Hepatocyte (in vitro differentiated cells): Measurements from ENCODE around the gene MME.

ENCODE experiments used
- CTCF ChIP-seq: fragments of 200-600 bp; sonication (generic); IDR thresholded peaks from 2 replicates; pipeline ENCODE4 v1.5.1; 2016; ENCODE audit warnings: antibody characterized with exemption, mild to moderate bottlenecking; ENCODE audit not compliant: poor library complexity
- EZH2 ChIP-seq: fragments of 200-600 bp; sonication (generic); IDR thresholded peaks from 2 replicates; pipeline ENCODE4 v1.6.1; 2016; ENCODE audit warnings: antibody characterized with exemption, mild to moderate bottlenecking, borderline replicate concordance

- TF ChIP-seq CTCF = no peak
- TF ChIP-seq EZH2 = no peak
Measured at GRCh38 chr3:155182467-155182866, 102.3 kb downstream of the MME start.
